Endothelial cell of umbilical vein (primary cell): Measurements from ENCODE around the gene ADAMTSL3.

Experiments used
- JUN ChIP-seq: IDR thresholded peaks from 2 replicates; pipeline ENCODE4 v1.6.1; 2011; ENCODE audit warnings: borderline replicate concordance, low read depth; ENCODE audit not compliant: insufficient read length, insufficient read depth
- POLR2AphosphoS5 ChIP-seq: IDR thresholded peaks from 2 replicates; pipeline ENCODE4 v1.6.1; 2012; ENCODE audit warnings: low read depth, mild to moderate bottlenecking, control low read depth, low read length, moderate library complexity; ENCODE audit not compliant: insufficient read depth
- TF ChIP-seq, protein P1 (sequence below), 2 donors: IDR thresholded peaks; 1 replicate in 1 of 2; 2 replicates in 1 of 2; pipeline ENCODE4 v1.5.1; 2011; ENCODE audit warnings: low read length in 2 of 2, mild to moderate bottlenecking in 2 of 2, moderate library complexity in 2 of 2, control low read depth in 1 of 2, inconsistent platforms in 1 of 2, low read depth in 1 of 2; ENCODE audit not compliant: insufficient read depth in 1 of 2; ENCODE audit errors: extremely low read depth in 1 of 2

GRCh38 chr15:83732770-83733169, 78.8 kb downstream of the ADAMTSL3 start:
- TF ChIP-seq, protein P1, sequence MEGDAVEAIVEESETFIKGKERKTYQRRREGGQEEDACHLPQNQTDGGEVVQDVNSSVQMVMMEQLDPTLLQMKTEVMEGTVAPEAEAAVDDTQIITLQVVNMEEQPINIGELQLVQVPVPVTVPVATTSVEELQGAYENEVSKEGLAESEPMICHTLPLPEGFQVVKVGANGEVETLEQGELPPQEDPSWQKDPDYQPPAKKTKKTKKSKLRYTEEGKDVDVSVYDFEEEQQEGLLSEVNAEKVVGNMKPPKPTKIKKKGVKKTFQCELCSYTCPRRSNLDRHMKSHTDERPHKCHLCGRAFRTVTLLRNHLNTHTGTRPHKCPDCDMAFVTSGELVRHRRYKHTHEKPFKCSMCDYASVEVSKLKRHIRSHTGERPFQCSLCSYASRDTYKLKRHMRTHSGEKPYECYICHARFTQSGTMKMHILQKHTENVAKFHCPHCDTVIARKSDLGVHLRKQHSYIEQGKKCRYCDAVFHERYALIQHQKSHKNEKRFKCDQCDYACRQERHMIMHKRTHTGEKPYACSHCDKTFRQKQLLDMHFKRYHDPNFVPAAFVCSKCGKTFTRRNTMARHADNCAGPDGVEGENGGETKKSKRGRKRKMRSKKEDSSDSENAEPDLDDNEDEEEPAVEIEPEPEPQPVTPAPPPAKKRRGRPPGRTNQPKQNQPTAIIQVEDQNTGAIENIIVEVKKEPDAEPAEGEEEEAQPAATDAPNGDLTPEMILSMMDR (IDR thresholded peaks at IDR 0.05; ENCODE audit: extremely low read depth in 1 of 2, insufficient read depth in 1 of 2, low read depth in 1 of 2, low read length in 2 of 2), result no peak
- no peak for TF ChIP-seq POLR2AphosphoS5
- TF ChIP-seq JUN, result no peak
